B cell (primary cell): ENCODE data around the gene TPSB2. TPM values are rescaled to one million over a fixed set of nuclear protein-coding genes. Genes with fewer than 3 reads are reported as not detected.

Experiments used
- ATAC-seq: fragments of 200-7000 bp; cut with Tn5 transposase; one replicate; pipeline ENCODE4 v1.10.0; 2021; ENCODE audit warnings: low read depth, mild to moderate bottlenecking, moderate number of reproducible peaks, moderate library complexity
- CTCF ChIA-PET: fragments of 350-600 bp; sonication (Branson Sonifier 250); formaldehyde crosslinking; loops from one replicate; lab custom pipeline; 2021; ENCODE audit warnings: antibody characterized with exemption, inconsistent platforms; lab: Charles Lee
- POLR2A ChIA-PET: fragments of 350-600 bp; sonication (Branson Sonifier 250); formaldehyde crosslinking; loops from one replicate; lab custom pipeline; 2021; ENCODE audit warnings: antibody characterized with exemption; lab: Charles Lee
- DNase-seq: peaks from one replicate; pipeline ENCODE4 v3.0.0; 2013
- H2AFZ ChIP-seq: 2 replicates; pipeline ENCODE4 v1.6.1; 2012; ENCODE audit warnings: mild to moderate bottlenecking, low read depth, low read length; ENCODE audit not compliant: insufficient read depth, poor library complexity, severe bottlenecking
- H3K27ac ChIP-seq, 2 donors: 1 replicate in 1 of 2; 2 replicates in 1 of 2; pipeline ENCODE4 v1.5.1; 2012 to 2013; ENCODE audit warnings: low read length in 2 of 2, mild to moderate bottlenecking in 2 of 2, moderate library complexity in 1 of 2
- H3K27me3 ChIP-seq, 4 experiments: fragments of 200-600 bp in 1 of 4; sonication (generic) in 1 of 4; replicated peaks in 1 of 4; 1 replicate in 2 of 4; 2 replicates in 2 of 4; pipeline versions ENCODE4 v1.6.1 to v1.7.0; 2013 to 2016; ENCODE audit warnings: low read length in 3 of 4, mild to moderate bottlenecking in 2 of 4, mixed read lengths in 1 of 4, moderate library complexity in 1 of 4; ENCODE audit not compliant: insufficient read depth in 4 of 4, control insufficient read depth in 3 of 4; ENCODE audit errors: control extremely low read depth in 1 of 4
- H3K36me3 ChIP-seq, 2 experiments: replicated peaks in 1 of 2; 1 replicate in 1 of 2; 2 replicates in 1 of 2; pipeline versions ENCODE4 v1.6.1 to v1.7.1; 2013; ENCODE audit warnings: low read length in 1 of 2; ENCODE audit not compliant: insufficient read depth in 2 of 2, control insufficient read depth in 1 of 2; ENCODE audit errors: control extremely low read depth in 1 of 2, extremely low read depth in 1 of 2
- H3K4me1 ChIP-seq, 2 donors: fragments of 200-600 bp in 1 of 2; sonication (generic) in 1 of 2; 1 replicate in 1 of 2; 2 replicates in 1 of 2; pipeline versions ENCODE4 v1.5.1 to v1.6.1; 2013 to 2017; ENCODE audit warnings: low read length in 2 of 2; ENCODE audit not compliant: control insufficient read depth in 2 of 2, insufficient read depth in 2 of 2
- H3K4me2 ChIP-seq: replicated peaks from 2 replicates; pipeline ENCODE3; 2012; ENCODE audit warnings: mild to moderate bottlenecking, low read depth, low read length; ENCODE audit not compliant: poor library complexity, severe bottlenecking
- H3K4me3 ChIP-seq, 5 experiments: fragments of 200-600 bp in 1 of 5; sonication (generic) in 1 of 5; 1 replicate in 3 of 5; 2 replicates in 2 of 5; pipeline versions ENCODE4 v1.5.1 to v1.7.0; 2011 to 2016; ENCODE audit warnings: low read length in 4 of 5, mild to moderate bottlenecking in 4 of 5, low read depth in 2 of 5, control low read depth in 1 of 5, moderate library complexity in 1 of 5; ENCODE audit not compliant: insufficient read depth in 1 of 5; ENCODE audit errors: control extremely low read depth in 1 of 5, extremely low read depth in 1 of 5
- H3K79me2 ChIP-seq: fragments of 200-600 bp; sonication (generic); one replicate; pipeline ENCODE4 v1.6.0; 2016; ENCODE audit warnings: low read length; ENCODE audit not compliant: control insufficient read depth, insufficient read depth
- H3K9ac ChIP-seq: fragments of 200-600 bp; sonication (generic); 2 replicates; pipeline ENCODE4 v1.6.1; 2017; ENCODE audit warnings: mild to moderate bottlenecking, low read length, moderate library complexity
- H3K9me3 ChIP-seq, 3 donors: one replicate each; pipeline versions ENCODE4 v1.6.1 to v1.7.1; 2013; ENCODE audit warnings: low read length in 2 of 3; ENCODE audit not compliant: control insufficient read depth in 2 of 3, insufficient read depth in 1 of 3; ENCODE audit errors: control extremely low read depth in 1 of 3
- H4K20me1 ChIP-seq: 2 replicates; pipeline ENCODE4 v1.6.0; 2012; ENCODE audit warnings: mild to moderate bottlenecking, low read length; ENCODE audit not compliant: insufficient read depth, control insufficient read depth, poor library complexity, severe bottlenecking
- H3K27ac Mint-ChIP-seq: one replicate; pipeline ENCODE4 v1.8.0; 2021; ENCODE audit warnings: mixed read lengths
- H3K27me3 Mint-ChIP-seq: one replicate; pipeline ENCODE4 v1.8.0; 2021; ENCODE audit warnings: mixed read lengths
- H3K4me1 Mint-ChIP-seq: one replicate; pipeline ENCODE4 v1.8.0; 2021; ENCODE audit warnings: mixed read lengths
- H3K4me3 Mint-ChIP-seq: one replicate; pipeline ENCODE4 v1.8.0; 2021; ENCODE audit warnings: mixed read lengths
- H3K9me3 Mint-ChIP-seq: one replicate; pipeline ENCODE4 v1.8.0; 2022; ENCODE audit warnings: mixed read lengths; ENCODE audit not compliant: insufficient read depth
- CTCF ChIP-seq: fragments of 200-600 bp; IDR thresholded peaks from one replicate; pipeline ENCODE4 v1.8.0; 2022; ENCODE audit warnings: antibody characterized with exemption, mild to moderate bottlenecking
- EZH2 ChIP-seq: IDR thresholded peaks from 2 replicates; pipeline ENCODE4 v1.6.1; 2012; ENCODE audit warnings: borderline replicate concordance, low read depth, mild to moderate bottlenecking, moderate library complexity, low read length; ENCODE audit not compliant: insufficient read depth, poor library complexity, severe bottlenecking
- WGBS: methylation state at CpG from one replicate; pipeline ENCODE4 v1.1.5; 2013; ENCODE audit warnings: missing lambda C conversion rate; ENCODE audit not compliant: insufficient coverage; 5-methylcytosine and 5-hydroxymethylcytosine counted together
- intact Hi-C: fragments of 100-400 bp; cut with micrococcal nuclease; formaldehyde crosslinking; loops from one replicate; pipeline ENCODE4 v1.10.0; 2022
- polyA plus RNA-seq: library from polyadenylated mRNA; depleted of rRNA; stranded (reverse); fragments of >200 nt; gene quantifications from 2 replicates; pipeline ENCODE4 v1.2.3, GENCODE V29; 2012
- total RNA-seq, 2 donors: library from RNA; stranded (reverse); fragments of 120-200 nt in 1 of 2; gene quantifications; 1 replicate in 1 of 2; 2 replicates in 1 of 2; pipeline versions ENCODE4 v1.2.3 to v1.2.4, GENCODE V29; 2013 to 2022

The TPSB2 gene
- total and polyA plus RNA-seq, 2 donors (not counting 1 experiment from before 2014, with no cell fraction given) = not detected

DNA sequence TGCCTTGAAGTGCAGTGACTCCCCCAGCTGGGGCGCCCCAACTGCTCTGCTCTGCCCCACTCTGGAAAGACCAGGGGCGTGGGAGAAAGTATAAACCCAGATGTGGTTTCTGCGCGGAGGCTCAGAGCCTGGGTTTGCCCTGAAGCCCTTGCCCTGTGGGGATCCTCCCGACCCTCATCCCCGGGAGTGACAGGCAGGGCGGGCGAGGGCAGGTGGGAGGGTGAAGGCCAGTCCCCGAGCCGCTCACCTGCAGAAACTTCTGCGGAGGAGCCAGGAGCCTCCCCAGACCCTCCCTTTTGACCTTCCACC lies 29.7 kb upstream of the TPSB2 start:
- Histone ChIP-seq H3K79me2 (no peaks in the 10 kb centered on the region), H3K9ac (no peak overlapping the region), H3K36me3 (no peaks in the 10 kb centered on the region), H4K20me1 (no peaks in the 10 kb centered on the region), H3K4me1 (peaks cover 6 to 8% of the 10 kb centered on the region in 2 donors), H3K9me3 (peaks cover 0 to 7% (median 0%) of the 10 kb centered on the region in 3 donors), H2AFZ (no peak overlapping the region), H3K4me2 (no peak overlapping the region), H3K4me3 (no peak overlapping the region), H3K27ac (no peak overlapping the region), H3K27me3 (peaks cover 0 to 62% (median 12%) of the 10 kb centered on the region in 4 experiments)
- no peak for ATAC-seq
- CTCF ChIA-PET = no interaction called here
- TF ChIP-seq CTCF = no peak
- TF ChIP-seq EZH2 = no peak
- POLR2A ChIA-PET = no interaction called here
- DNase-seq = no peak
- peaks cover 4% of the 10 kb centered on the region for H3K4me1 Mint-ChIP-seq
- peaks cover 21% of the 10 kb centered on the region for H3K27me3 Mint-ChIP-seq
- H3K27ac Mint-ChIP-seq = no peak overlapping the region
- WGBS = 48% methylated on average over 7 of the region's 11 CpGs
- intact Hi-C loops = no loop called here
- peaks cover 5% of the 10 kb centered on the region for H3K9me3 Mint-ChIP-seq
- H3K4me3 Mint-ChIP-seq = no peak overlapping the region

DNA sequence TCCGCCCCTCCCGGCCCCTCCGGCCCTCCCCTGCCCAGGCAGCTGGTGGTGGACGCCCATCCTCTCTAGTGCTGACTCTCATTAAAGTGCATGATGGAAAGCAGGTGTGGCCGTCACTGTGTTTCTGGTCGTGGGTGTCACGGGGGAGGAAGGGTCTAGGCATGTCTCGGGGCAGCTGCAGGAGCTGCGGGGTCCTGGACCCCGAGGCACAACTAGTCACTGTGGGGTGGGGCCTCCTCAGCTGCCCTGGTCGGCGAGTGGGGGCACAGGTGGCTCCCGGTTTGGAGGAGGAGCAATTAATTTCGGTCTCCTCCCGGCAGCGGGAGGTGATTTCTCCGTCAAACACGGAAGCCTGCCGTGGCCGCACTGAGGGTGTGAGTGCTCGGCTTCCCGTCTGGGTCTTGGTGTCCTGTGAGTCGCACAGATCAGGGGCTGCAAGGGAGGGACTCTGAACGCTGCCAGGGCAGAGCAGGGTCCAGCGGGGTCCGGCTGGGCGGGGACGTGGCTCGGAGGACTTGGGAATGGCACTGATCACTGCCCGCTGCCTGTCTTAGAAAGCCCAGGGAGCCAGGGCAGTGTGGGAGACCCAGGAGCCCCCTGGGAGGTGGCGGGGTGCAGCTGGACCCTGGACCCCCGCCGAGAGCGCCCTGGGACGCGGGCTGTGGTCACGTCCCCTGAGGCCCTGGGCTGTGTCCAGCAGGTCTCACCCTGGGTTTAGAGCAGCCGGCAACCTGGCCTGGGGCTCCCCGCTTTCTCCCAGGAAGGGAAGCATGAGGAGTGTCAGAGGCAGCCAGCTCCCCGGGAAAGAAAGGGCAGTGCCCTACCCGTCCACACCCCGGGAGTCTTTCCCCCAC lies 29.1 kb upstream of the TPSB2 start:
- no peaks in the 10 kb centered on the region for H3K9me3 Mint-ChIP-seq
- peaks cover 6 to 8% of the 10 kb centered on the region in 2 donors for H3K4me1 ChIP-seq
- H3K27ac Mint-ChIP-seq = no peak overlapping the region
- no peak overlapping the region for H3K4me3 ChIP-seq
- peak overlapping the region; percentile 49 for H3K4me3 Mint-ChIP-seq
- H2AFZ ChIP-seq = peak overlapping the region; percentile 33
- H3K36me3 ChIP-seq = no peaks in the 10 kb centered on the region
- H3K4me2 ChIP-seq = peak overlapping the region; percentile 51
- peaks cover 0 to 62% (median 12%) of the 10 kb centered on the region in 4 experiments for H3K27me3 ChIP-seq
- 26% methylated on average over 39 of the region's 42 CpGs for WGBS
- H3K9ac ChIP-seq = no peak overlapping the region
- intact Hi-C loops = no loop called here
- ATAC-seq (peak; percentile 10), DNase-seq (no peak)
- H4K20me1 ChIP-seq = no peaks in the 10 kb centered on the region
- no peak for TF ChIP-seq EZH2
- TF ChIP-seq CTCF = no peak
- H3K9me3 ChIP-seq = peaks cover 0 to 7% (median 0%) of the 10 kb centered on the region in 3 donors
- peaks cover 4% of the 10 kb centered on the region for H3K4me1 Mint-ChIP-seq
- H3K27ac ChIP-seq = no peak overlapping the region
- ChIA-PET CTCF (no interaction called here), POLR2A (no interaction called here)
- peaks cover 21% of the 10 kb centered on the region for H3K27me3 Mint-ChIP-seq
- no peaks in the 10 kb centered on the region for H3K79me2 ChIP-seq
